ENCODE data around the gene C1QB. TPM values are rescaled to one million over a fixed set of nuclear protein-coding genes. Genes with fewer than 3 reads are reported as not detected.

C1QB gene
- total and polyA plus RNA-seq, 11 donors, result 16.6 to 667 (median 77.4) TPM

- 46 to 70% (median 52%) methylated on average over 2 to 12 of the region's 12 CpGs for WGBS, 4 donors
- DNase-seq (no peak), ATAC-seq (no peak)
- Histone ChIP-seq H3K4me1 (no peaks in the 10 kb centered on the region), H3K27ac (no peak overlapping the region), H3K9me3 (no peaks in the 10 kb centered on the region), H3K4me3 (no peak overlapping the region), H3K36me3 (no peaks in the 10 kb centered on the region), H3K27me3 (peaks cover 5 to 80% (median 22%) of the 10 kb centered on the region in 9 donors)
- TF ChIP-seq CTCF (IDR thresholded peaks at IDR 0.05) (no peak), POLR2A (IDR thresholded peaks at IDR 0.05) (no peak)
- intact Hi-C loops (cut with DNase I), result no loop called here
These were observed 39.1 kb upstream of the C1QB start for GRCh38 chr1:22613951-22614350.

GRCh38 chr1:22615886-22616285, 37.1 kb upstream of the C1QB start:
- no peak overlapping the region for H3K27ac ChIP-seq
- ATAC-seq, result no peak
- H3K9me3 ChIP-seq, result no peaks in the 10 kb centered on the region
- no peaks in the 10 kb centered on the region for H3K4me1 ChIP-seq
- intact Hi-C loops (cut with DNase I), result no loop called here
- H3K4me3 ChIP-seq, result no peak overlapping the region
- WGBS, 4 donors, result 56 to 88% (median 66%) methylated on average over 2 of the region's 2 CpGs
- DNase-seq, result no peak
- TF ChIP-seq POLR2A (IDR thresholded peaks at IDR 0.05), result no peak
- TF ChIP-seq CTCF (IDR thresholded peaks at IDR 0.05), result no peak
- no peaks in the 10 kb centered on the region for H3K36me3 ChIP-seq
- H3K27me3 ChIP-seq, result peaks cover 0 to 85% (median 18%) of the 10 kb centered on the region in 9 donors

GRCh38 chr1:22616571-22616970, 36.5 kb upstream of the C1QB start:
- no peak for TF ChIP-seq CTCF (IDR thresholded peaks at IDR 0.05)
- TF ChIP-seq POLR2A (IDR thresholded peaks at IDR 0.05), result no peak
- intact Hi-C loops (cut with DNase I), result no loop called here
- Histone ChIP-seq H3K9me3 (no peaks in the 10 kb centered on the region), H3K4me1 (no peaks in the 10 kb centered on the region), H3K27ac (no peak overlapping the region), H3K4me3 (no peak overlapping the region), H3K36me3 (no peaks in the 10 kb centered on the region), H3K27me3 (peaks cover 0 to 90% (median 18%) of the 10 kb centered on the region in 9 donors)
- DNase-seq (no peak), ATAC-seq (no peak)
- WGBS, 4 donors, result 17 to 49% (median 45%) methylated on average over 4 to 11 of the region's 11 CpGs

- H3K27me3 ChIP-seq, result peaks cover 0 to 97% (median 24%) of the 10 kb centered on the region in 9 donors
- WGBS, 4 donors, result 41 to 47% (median 43%) methylated on average over 16 of the region's 16 CpGs
- H3K27ac ChIP-seq, result no peak overlapping the region
- no peak overlapping the region for H3K4me3 ChIP-seq
- H3K4me1 ChIP-seq, result no peaks in the 10 kb centered on the region
- ATAC-seq (no peak), DNase-seq (no peak)
- TF ChIP-seq CTCF (IDR thresholded peaks at IDR 0.05), result no peak
- H3K36me3 ChIP-seq, result no peaks in the 10 kb centered on the region
- intact Hi-C loops (cut with DNase I), result no loop called here
- H3K9me3 ChIP-seq, result no peaks in the 10 kb centered on the region
These were observed 35.0 kb upstream of the C1QB start for GRCh38 chr1:22618056-22618455.

All from heart left ventricle (tissue), 16 donors.